OCI-LY1 (cell line): ENCODE data around the gene SLC12A7.

Experiments used
- H2AFZ ChIP-seq: fragments of 200-600 bp; sonication (generic), shearing (Covaris generic); 2 replicates; pipeline ENCODE4 v1.6.0; 2014; ENCODE audit warnings: antibody characterized with exemption, mild to moderate bottlenecking, low read length
- H3F3A ChIP-seq: fragments of 200-600 bp; sonication (generic), shearing (Covaris generic); 2 replicates; pipeline ENCODE4 v1.6.0; 2014; ENCODE audit warnings: mild to moderate bottlenecking, antibody characterized with exemption, low read length, moderate library complexity; ENCODE audit not compliant: insufficient read depth
- H3K27ac ChIP-seq: fragments of 200-600 bp; sonication (generic); 2 replicates; pipeline ENCODE4 v1.5.1; 2014; ENCODE audit warnings: low read length, mixed run types, mild to moderate bottlenecking, low read depth; ENCODE audit not compliant: poor library complexity, severe bottlenecking
- H3K27me3 ChIP-seq: fragments of 200-600 bp; sonication (generic); 2 replicates; pipeline ENCODE4 v1.6.0; 2014; ENCODE audit warnings: antibody characterized with exemption, mild to moderate bottlenecking, low read length, moderate library complexity; ENCODE audit not compliant: insufficient read depth
- H3K36me3 ChIP-seq: fragments of 200-600 bp; sonication (generic); 2 replicates; pipeline ENCODE4 v1.6.1; 2014; ENCODE audit warnings: mild to moderate bottlenecking, antibody characterized with exemption, low read length, moderate library complexity, mixed read lengths; ENCODE audit not compliant: insufficient read depth
- H3K4me1 ChIP-seq: fragments of 200-600 bp; sonication (generic); 2 replicates; pipeline ENCODE4 v1.5.1; 2014; ENCODE audit warnings: mild to moderate bottlenecking, low read length, moderate library complexity; ENCODE audit not compliant: insufficient read depth, severe bottlenecking
- H3K4me2 ChIP-seq: fragments of 200-600 bp; sonication (generic), shearing (Covaris generic); 2 replicates; pipeline ENCODE4 v1.6.1; 2014; ENCODE audit warnings: low read length
- H3K4me3 ChIP-seq: fragments of 200-600 bp; sonication (generic); 2 replicates; pipeline ENCODE4 v1.5.1; 2014; ENCODE audit warnings: low read length, low read depth, mild to moderate bottlenecking, mixed read lengths; ENCODE audit not compliant: poor library complexity, severe bottlenecking
- H3K79me2 ChIP-seq: fragments of 200-600 bp; shearing (Covaris generic); 2 replicates; pipeline ENCODE4 v1.6.1; 2016; ENCODE audit warnings: mixed run types, low read length, mixed read lengths; ENCODE audit not compliant: insufficient read depth
- H3K9ac ChIP-seq: fragments of 200-600 bp; sonication (generic), shearing (Covaris generic); 2 replicates; pipeline ENCODE4 v1.6.1; 2014; ENCODE audit warnings: mild to moderate bottlenecking, low read length, mixed read lengths
- H3K9me2 ChIP-seq: fragments of 200-600 bp; sonication (generic), shearing (Covaris generic); 2 replicates; pipeline ENCODE4 v1.6.1; 2014; ENCODE audit warnings: low read depth, mild to moderate bottlenecking, low read length, mixed read lengths
- H3K9me3 ChIP-seq: fragments of 200-600 bp; shearing (Covaris generic); 2 replicates; pipeline ENCODE4 v1.6.1; 2014; ENCODE audit warnings: low read length, mixed read lengths
- H4K20me1 ChIP-seq: fragments of 200-600 bp; sonication (generic), shearing (Covaris generic); 2 replicates; pipeline ENCODE4 v1.6.0; 2016; ENCODE audit warnings: mild to moderate bottlenecking, low read length; ENCODE audit not compliant: insufficient read depth
- EZH2 ChIP-seq: fragments of 200-600 bp; sonication (generic), shearing (Covaris generic); IDR thresholded peaks from 2 replicates; pipeline ENCODE4 v1.8.0; 2017; ENCODE audit warnings: borderline replicate concordance, mixed run types, mild to moderate bottlenecking, antibody characterized with exemption, low read length, moderate library complexity, mixed read lengths
- TF ChIP-seq, protein P1 (sequence below): fragments of 200-600 bp; sonication (generic), shearing (Covaris generic); IDR thresholded peaks from 2 replicates; pipeline ENCODE4 v1.5.1; 2017; ENCODE audit warnings: mild to moderate bottlenecking, antibody characterized with exemption, low read length, moderate library complexity, mixed read lengths

The SLC12A7 gene

DNA sequence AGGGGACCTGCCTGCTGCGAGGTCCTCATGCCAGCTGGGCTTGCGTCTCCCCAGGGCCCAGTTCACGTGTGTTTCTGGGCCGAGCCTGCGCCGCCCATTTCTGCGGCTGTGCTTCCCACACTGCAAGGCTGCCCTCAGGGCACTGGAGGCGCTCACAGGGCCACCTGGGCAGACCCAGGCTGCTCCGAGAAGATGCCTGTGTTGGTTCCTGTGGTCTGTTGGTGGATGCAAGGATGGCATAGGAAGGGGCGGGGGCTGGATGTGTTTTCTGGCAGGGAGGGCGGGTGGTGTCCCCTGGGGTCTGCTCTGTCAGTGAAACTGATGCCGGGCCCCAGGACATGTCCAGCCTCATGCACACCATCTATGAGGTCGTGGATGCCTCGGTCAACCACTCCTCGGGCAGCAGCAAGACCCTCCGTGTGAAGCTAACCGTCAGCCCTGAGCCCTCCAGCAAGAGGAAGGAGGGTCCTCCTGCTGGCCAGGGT is 77.4 kb downstream of the SLC12A7 start:
- Histone ChIP-seq H3K9me2 (no peaks in the 10 kb centered on the region), H3K4me3 (no peak overlapping the region), H3K27me3 (0 out of 2 replicates have a peak, but pooled peaks cover 4% of the 10 kb centered on the region), H3K4me1 (no peaks in the 10 kb centered on the region), H2AFZ (no peak overlapping the region), H3F3A (no peaks in the 10 kb centered on the region), H3K27ac (no peak overlapping the region), H3K4me2 (no peak overlapping the region), H3K9me3 (no peaks in the 10 kb centered on the region), H3K79me2 (no peaks in the 10 kb centered on the region), H3K9ac (no peak overlapping the region), H3K36me3 (no peaks in the 10 kb centered on the region), H4K20me1 (no peaks in the 10 kb centered on the region)
- TF ChIP-seq, protein P1, sequence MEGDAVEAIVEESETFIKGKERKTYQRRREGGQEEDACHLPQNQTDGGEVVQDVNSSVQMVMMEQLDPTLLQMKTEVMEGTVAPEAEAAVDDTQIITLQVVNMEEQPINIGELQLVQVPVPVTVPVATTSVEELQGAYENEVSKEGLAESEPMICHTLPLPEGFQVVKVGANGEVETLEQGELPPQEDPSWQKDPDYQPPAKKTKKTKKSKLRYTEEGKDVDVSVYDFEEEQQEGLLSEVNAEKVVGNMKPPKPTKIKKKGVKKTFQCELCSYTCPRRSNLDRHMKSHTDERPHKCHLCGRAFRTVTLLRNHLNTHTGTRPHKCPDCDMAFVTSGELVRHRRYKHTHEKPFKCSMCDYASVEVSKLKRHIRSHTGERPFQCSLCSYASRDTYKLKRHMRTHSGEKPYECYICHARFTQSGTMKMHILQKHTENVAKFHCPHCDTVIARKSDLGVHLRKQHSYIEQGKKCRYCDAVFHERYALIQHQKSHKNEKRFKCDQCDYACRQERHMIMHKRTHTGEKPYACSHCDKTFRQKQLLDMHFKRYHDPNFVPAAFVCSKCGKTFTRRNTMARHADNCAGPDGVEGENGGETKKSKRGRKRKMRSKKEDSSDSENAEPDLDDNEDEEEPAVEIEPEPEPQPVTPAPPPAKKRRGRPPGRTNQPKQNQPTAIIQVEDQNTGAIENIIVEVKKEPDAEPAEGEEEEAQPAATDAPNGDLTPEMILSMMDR: no peak
- no peak for TF ChIP-seq EZH2

DNA sequence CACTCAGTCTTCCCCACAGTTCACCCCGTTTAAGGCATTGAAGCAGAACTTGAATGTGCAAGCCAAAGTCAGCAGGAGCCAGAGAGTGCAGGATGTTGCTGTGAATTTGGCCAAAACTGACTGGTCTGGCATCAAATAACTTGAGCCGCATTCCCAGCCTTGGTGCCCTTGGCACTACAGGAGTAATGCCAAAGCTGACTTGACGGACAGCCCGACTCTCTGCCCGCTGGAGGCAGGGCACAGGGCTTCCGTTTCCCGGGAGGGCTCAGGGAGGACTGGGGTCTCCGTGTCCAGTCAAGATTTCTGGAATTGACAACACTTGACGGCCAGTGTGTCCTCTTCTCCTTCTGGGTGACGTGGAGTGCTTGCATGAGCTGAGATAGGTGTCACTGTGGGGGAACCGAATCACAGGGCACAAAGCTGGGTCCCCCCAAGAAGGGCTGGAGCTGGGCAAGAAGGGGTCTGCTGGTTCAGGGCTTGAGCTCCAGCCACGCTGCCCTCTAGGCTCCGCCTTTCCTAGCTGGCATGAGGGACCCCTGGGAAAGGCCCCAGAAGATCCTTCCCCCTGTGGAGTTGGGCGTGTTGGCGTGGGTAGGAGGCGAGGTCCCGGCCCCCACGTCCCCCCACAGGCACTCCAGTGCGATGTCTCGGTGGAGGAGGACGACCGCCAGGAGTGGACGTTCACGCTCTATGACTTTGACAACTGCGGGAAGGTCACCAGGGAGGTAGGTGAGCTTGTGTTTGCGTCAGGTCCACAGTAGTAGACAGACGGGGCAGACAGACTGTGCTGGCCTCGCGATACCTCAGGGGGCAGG is 78.0 kb downstream of the SLC12A7 start:
- no peak overlapping the region for H3K27ac ChIP-seq
- no peak overlapping the region for H3K4me2 ChIP-seq
- no peaks in the 10 kb centered on the region for H3F3A ChIP-seq
- H3K79me2 ChIP-seq: no peaks in the 10 kb centered on the region
- no peak overlapping the region for H2AFZ ChIP-seq
- no peak overlapping the region for H3K9ac ChIP-seq
- no peaks in the 10 kb centered on the region for H3K9me2 ChIP-seq
- 0 out of 2 replicates have a peak, but pooled peaks cover 4% of the 10 kb centered on the region for H3K27me3 ChIP-seq
- H3K36me3 ChIP-seq: no peaks in the 10 kb centered on the region
- TF ChIP-seq, protein P1: no peak
- no peak for TF ChIP-seq EZH2
- H3K4me1 ChIP-seq: no peaks in the 10 kb centered on the region
- H3K9me3 ChIP-seq: no peaks in the 10 kb centered on the region
- H4K20me1 ChIP-seq: no peaks in the 10 kb centered on the region
- H3K4me3 ChIP-seq: no peak overlapping the region

DNA sequence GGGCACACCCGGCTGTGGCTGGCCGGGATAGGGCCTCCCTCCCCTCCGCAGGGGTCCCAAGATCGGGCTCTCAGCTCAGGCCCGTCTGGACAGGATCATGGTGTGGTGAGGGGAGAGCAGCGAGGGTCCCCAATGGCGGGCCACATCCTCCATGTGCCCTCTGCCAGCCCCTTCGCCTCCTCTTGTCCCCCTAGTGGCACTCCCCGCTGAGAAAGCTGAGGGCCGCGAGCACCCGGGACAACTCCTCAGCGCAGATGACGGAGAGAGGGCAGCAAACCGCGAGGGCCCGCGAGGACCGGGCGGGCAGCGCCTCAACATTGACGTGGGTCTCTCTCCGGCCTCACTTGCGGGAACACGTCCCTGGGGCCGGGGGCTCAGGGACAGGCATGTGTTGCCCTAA is 78.7 kb downstream of the SLC12A7 start:
- H3K9ac ChIP-seq: no peak overlapping the region
- H3F3A ChIP-seq: no peaks in the 10 kb centered on the region
- H3K4me2 ChIP-seq: no peak overlapping the region
- H3K27ac ChIP-seq: no peak overlapping the region
- no peaks in the 10 kb centered on the region for H3K4me1 ChIP-seq
- H3K27me3 ChIP-seq: 0 out of 2 replicates have a peak, but pooled peaks cover 4% of the 10 kb centered on the region
- H3K9me2 ChIP-seq: no peaks in the 10 kb centered on the region
- no peaks in the 10 kb centered on the region for H3K79me2 ChIP-seq
- no peaks in the 10 kb centered on the region for H3K36me3 ChIP-seq
- no peak for TF ChIP-seq EZH2
- TF ChIP-seq, protein P1: no peak
- no peaks in the 10 kb centered on the region for H3K9me3 ChIP-seq
- H4K20me1 ChIP-seq: no peaks in the 10 kb centered on the region
- no peak overlapping the region for H2AFZ ChIP-seq
- no peak overlapping the region for H3K4me3 ChIP-seq
